Endodermal cell (in vitro differentiated cells): ENCODE measurements around the gene OR2A5. TPM values are rescaled to one million over a fixed set of nuclear protein-coding genes. Genes with fewer than 3 reads are reported as not detected.

Experiments
- DNase-seq: peaks from one replicate; pipeline ENCODE4 v3.0.0-alpha.2; 2017
- H3K27ac ChIP-seq: 2 replicates; pipeline ENCODE4 v1.5.1; 2013; ENCODE audit warnings: mild to moderate bottlenecking, low read depth, low read length, moderate library complexity
- H3K27me3 ChIP-seq: 2 replicates; pipeline ENCODE4 v1.6.1; 2013; ENCODE audit warnings: mild to moderate bottlenecking, low read length, moderate library complexity; ENCODE audit not compliant: insufficient read depth, control insufficient read depth, poor library complexity, severe bottlenecking
- H3K36me3 ChIP-seq: 2 replicates; pipeline ENCODE4 v1.7.0; 2013; ENCODE audit warnings: mild to moderate bottlenecking, low read length, moderate library complexity; ENCODE audit not compliant: control insufficient read depth, insufficient read depth
- H3K4me1 ChIP-seq: one replicate; pipeline ENCODE4 v1.7.0; 2013; ENCODE audit warnings: low read length; ENCODE audit not compliant: control insufficient read depth, insufficient read depth
- H3K4me3 ChIP-seq: 2 replicates; pipeline ENCODE4 v1.5.1; 2013; ENCODE audit warnings: mild to moderate bottlenecking, low read length, moderate library complexity
- H3K9ac ChIP-seq: 2 replicates; pipeline ENCODE4 v1.6.1; 2013; ENCODE audit warnings: mild to moderate bottlenecking, low read length, moderate library complexity; ENCODE audit not compliant: poor library complexity, severe bottlenecking; ENCODE audit errors: extremely low read depth
- H3K9me3 ChIP-seq: 2 replicates; pipeline ENCODE4 v1.6.1; 2013; ENCODE audit warnings: mild to moderate bottlenecking, low read length, moderate library complexity; ENCODE audit not compliant: control insufficient read depth
- H3K27ac Mint-ChIP-seq: 2 replicates; pipeline ENCODE4 v1.8.0; 2020; ENCODE audit warnings: mixed read lengths
- H3K27me3 Mint-ChIP-seq: 2 replicates; pipeline ENCODE4 v1.8.0; 2021; ENCODE audit warnings: mild to moderate bottlenecking, mixed read lengths; ENCODE audit not compliant: insufficient read depth
- H3K36me3 Mint-ChIP-seq: 2 replicates; pipeline ENCODE4 v1.8.0; 2020; ENCODE audit warnings: low read depth, mixed read lengths
- H3K4me1 Mint-ChIP-seq: 2 replicates; pipeline ENCODE4 v1.8.0; 2020; ENCODE audit warnings: mixed read lengths
- H3K4me3 Mint-ChIP-seq: 2 replicates; pipeline ENCODE4 v1.8.0; 2020; ENCODE audit warnings: mild to moderate bottlenecking, moderate library complexity, mixed read lengths
- H3K9me3 Mint-ChIP-seq: 2 replicates; pipeline ENCODE4 v1.8.0; 2020; ENCODE audit warnings: mild to moderate bottlenecking, mixed read lengths
- total RNA-seq, 2 donors: library from RNA; stranded (reverse); fragmentation: NEBNext Ultra II Directional in 1 of 2; extraction: Animal tissue kit (Norgen Biotek cat#: 25700) in 1 of 2; gene quantifications; 2 replicates in 1 of 2; 3 replicates in 1 of 2; pipeline ENCODE4 v1.2.1, GENCODE V29; 2021
- TF ChIP-seq, protein P1 (sequence below): fragments of 200-600 bp; sonication (generic); conservative IDR thresholded peaks from 2 replicates; pipeline ENCODE4 v1.5.0; 2021; ENCODE audit warnings: antibody characterized with exemption, mild to moderate bottlenecking

The OR2A5 gene
- total RNA-seq, 2 donors from 2014 or later: not detected

DNA sequence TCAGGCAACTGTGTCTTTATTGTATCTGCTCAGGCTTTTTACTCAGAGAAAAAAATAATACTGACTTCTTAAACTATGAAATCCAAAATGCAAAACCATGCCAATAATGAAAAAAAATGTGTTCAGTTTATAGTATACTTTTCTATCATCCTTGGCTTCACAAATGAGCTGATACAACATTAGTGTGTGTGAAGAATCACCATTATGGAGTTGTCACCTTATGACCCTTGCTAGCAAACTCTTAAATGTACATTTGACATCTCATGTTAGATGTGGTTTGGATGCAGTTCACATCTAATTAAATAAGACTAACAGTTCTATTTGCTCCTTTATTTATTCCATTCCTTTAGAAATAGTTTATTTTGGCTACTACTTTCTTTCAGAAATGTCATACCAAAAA, 56.5 kb downstream of the OR2A5 start:
- H3K9me3 Mint-ChIP-seq: no peaks in the 10 kb centered on the region
- no peaks in the 10 kb centered on the region for H3K36me3 ChIP-seq
- DNase-seq: no peak
- H3K4me1 Mint-ChIP-seq: no peaks in the 10 kb centered on the region
- H3K27me3 Mint-ChIP-seq: no peaks in the 10 kb centered on the region
- H3K4me3 ChIP-seq: no peak overlapping the region
- no peaks in the 10 kb centered on the region for H3K4me1 ChIP-seq
- no peak overlapping the region for H3K27ac Mint-ChIP-seq
- H3K36me3 Mint-ChIP-seq: no peaks in the 10 kb centered on the region
- TF ChIP-seq, protein P1, sequence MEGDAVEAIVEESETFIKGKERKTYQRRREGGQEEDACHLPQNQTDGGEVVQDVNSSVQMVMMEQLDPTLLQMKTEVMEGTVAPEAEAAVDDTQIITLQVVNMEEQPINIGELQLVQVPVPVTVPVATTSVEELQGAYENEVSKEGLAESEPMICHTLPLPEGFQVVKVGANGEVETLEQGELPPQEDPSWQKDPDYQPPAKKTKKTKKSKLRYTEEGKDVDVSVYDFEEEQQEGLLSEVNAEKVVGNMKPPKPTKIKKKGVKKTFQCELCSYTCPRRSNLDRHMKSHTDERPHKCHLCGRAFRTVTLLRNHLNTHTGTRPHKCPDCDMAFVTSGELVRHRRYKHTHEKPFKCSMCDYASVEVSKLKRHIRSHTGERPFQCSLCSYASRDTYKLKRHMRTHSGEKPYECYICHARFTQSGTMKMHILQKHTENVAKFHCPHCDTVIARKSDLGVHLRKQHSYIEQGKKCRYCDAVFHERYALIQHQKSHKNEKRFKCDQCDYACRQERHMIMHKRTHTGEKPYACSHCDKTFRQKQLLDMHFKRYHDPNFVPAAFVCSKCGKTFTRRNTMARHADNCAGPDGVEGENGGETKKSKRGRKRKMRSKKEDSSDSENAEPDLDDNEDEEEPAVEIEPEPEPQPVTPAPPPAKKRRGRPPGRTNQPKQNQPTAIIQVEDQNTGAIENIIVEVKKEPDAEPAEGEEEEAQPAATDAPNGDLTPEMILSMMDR: no peak
- no peak overlapping the region for H3K4me3 Mint-ChIP-seq
- no peak overlapping the region for H3K9ac ChIP-seq
- H3K9me3 ChIP-seq: no peaks in the 10 kb centered on the region
- H3K27ac ChIP-seq: no peak overlapping the region
- no peaks in the 10 kb centered on the region for H3K27me3 ChIP-seq

Other genes with a start within 250 kb of the OR2A5 start
- gene TCAF1, start 146.8 kb upstream of the OR2A5 start, total RNA-seq: 100 to 1,000 TPM in 1 of 2 donors, 10 to 100 TPM in 1; 67.7 to 123 TPM
- not detected for gene OR2F2, start 113.7 kb upstream of the OR2A5 start, total RNA-seq
- not detected for gene OR2F1, start 94.1 kb upstream of the OR2A5 start, total RNA-seq
- gene OR6B1, start 48.6 kb upstream of the OR2A5 start, total RNA-seq: not detected
- gene OR2A25, start 20.9 kb downstream of the OR2A5 start, total RNA-seq: not detected
- gene OR2A12, start 37.3 kb downstream of the OR2A5 start, total RNA-seq: not detected
- not detected for gene OR2A2, start 60.6 kb downstream of the OR2A5 start, total RNA-seq
- gene OR2A14, start 74.2 kb downstream of the OR2A5 start, total RNA-seq: not detected
- 1 to 10 TPM; 6.3 to 8.7 TPM for gene CTAGE4, start 134.5 kb downstream of the OR2A5 start, total RNA-seq
- 10 to 100 TPM in 1 of 2 donors, 1 to 10 TPM in 1; 9.5 to 18.4 TPM for gene ARHGEF35, start 146.9 kb downstream of the OR2A5 start, total RNA-seq
- gene OR2A42, start 190.7 kb downstream of the OR2A5 start, total RNA-seq: not detected
- gene OR2A7, start 215.8 kb downstream of the OR2A5 start, total RNA-seq: 1 to 10 TPM; 3.8 to 4.8 TPM
- gene CTAGE8, start 220.3 kb downstream of the OR2A5 start, total RNA-seq: 1 to 10 TPM in 1 of 2 donors, not detected in 1; 8.4 TPM